ENCODE data around the gene TAC3.

DNA sequence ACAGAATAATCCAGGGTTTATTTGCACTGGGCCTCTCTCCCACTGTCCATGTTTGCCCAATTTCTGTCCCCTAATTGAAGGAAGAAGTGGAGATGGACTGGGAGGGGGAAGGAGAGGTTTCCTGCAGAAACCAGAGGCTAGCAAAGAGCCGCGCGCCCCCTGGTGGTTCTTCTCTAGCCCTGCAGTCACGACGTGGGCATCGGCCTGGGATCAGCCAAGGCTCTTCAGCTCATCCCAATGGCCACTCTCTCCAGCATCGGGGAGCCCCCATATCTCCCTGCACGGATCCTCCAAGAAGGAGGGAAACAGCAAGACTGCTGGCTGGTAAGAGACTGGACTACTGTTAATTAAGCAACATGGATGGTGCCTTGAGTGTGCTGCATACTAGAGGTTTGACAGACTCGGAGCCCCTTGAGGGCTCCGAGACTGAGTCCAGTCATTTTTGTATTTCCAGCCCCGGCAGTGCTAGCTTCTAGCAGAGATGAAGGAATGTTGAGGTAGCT, 28.7 kb downstream of the TAC3 start:
- TF ChIP-seq, protein P1, sequence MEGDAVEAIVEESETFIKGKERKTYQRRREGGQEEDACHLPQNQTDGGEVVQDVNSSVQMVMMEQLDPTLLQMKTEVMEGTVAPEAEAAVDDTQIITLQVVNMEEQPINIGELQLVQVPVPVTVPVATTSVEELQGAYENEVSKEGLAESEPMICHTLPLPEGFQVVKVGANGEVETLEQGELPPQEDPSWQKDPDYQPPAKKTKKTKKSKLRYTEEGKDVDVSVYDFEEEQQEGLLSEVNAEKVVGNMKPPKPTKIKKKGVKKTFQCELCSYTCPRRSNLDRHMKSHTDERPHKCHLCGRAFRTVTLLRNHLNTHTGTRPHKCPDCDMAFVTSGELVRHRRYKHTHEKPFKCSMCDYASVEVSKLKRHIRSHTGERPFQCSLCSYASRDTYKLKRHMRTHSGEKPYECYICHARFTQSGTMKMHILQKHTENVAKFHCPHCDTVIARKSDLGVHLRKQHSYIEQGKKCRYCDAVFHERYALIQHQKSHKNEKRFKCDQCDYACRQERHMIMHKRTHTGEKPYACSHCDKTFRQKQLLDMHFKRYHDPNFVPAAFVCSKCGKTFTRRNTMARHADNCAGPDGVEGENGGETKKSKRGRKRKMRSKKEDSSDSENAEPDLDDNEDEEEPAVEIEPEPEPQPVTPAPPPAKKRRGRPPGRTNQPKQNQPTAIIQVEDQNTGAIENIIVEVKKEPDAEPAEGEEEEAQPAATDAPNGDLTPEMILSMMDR (conservative IDR thresholded peaks at IDR 0.05; ENCODE audit: low read length), result peak; percentile 95
- TF ChIP-seq EZH2phosphoT487 (IDR thresholded peaks at IDR 0.05; ENCODE audit: borderline replicate concordance, low read depth, low read length), result no peak

All from OCI-LY7 (cell line).